GM12874 (cell line): ENCODE results near the gene CHRNB4.

ENCODE experiments used
- TF ChIP-seq, protein P1 (sequence below): IDR thresholded peaks from 2 replicates; pipeline ENCODE4 v1.5.1; 2011; ENCODE audit warnings: low read depth, mild to moderate bottlenecking, control low read depth, low read length, moderate library complexity; ENCODE audit not compliant: insufficient read depth

CHRNB4 gene

GRCh38 chr15:78618064-78618463 is 22.9 kb downstream of the CHRNB4 start:
- TF ChIP-seq, protein P1, sequence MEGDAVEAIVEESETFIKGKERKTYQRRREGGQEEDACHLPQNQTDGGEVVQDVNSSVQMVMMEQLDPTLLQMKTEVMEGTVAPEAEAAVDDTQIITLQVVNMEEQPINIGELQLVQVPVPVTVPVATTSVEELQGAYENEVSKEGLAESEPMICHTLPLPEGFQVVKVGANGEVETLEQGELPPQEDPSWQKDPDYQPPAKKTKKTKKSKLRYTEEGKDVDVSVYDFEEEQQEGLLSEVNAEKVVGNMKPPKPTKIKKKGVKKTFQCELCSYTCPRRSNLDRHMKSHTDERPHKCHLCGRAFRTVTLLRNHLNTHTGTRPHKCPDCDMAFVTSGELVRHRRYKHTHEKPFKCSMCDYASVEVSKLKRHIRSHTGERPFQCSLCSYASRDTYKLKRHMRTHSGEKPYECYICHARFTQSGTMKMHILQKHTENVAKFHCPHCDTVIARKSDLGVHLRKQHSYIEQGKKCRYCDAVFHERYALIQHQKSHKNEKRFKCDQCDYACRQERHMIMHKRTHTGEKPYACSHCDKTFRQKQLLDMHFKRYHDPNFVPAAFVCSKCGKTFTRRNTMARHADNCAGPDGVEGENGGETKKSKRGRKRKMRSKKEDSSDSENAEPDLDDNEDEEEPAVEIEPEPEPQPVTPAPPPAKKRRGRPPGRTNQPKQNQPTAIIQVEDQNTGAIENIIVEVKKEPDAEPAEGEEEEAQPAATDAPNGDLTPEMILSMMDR = no peak

DNA sequence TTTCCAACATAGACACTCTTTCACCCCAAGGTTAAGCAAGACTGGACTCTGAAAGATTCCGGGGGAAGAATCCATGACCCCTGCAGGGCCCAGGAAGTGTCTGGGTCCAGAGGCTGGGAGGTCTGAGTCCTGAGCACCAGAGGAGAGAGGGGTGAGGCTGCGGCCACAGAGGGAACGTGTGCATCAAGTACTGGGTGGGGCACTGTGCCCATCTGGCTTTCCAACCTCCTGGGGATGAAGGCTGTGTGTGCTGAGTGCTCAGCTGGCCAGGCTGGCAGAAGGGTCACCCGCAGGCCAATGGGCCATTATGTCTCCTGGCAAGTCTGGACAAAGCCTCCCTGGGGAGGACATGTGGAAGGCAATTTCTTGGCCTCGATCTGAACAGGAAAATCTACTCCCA is 23.5 kb downstream of the CHRNB4 start:
- TF ChIP-seq, protein P1 = no peak

DNA sequence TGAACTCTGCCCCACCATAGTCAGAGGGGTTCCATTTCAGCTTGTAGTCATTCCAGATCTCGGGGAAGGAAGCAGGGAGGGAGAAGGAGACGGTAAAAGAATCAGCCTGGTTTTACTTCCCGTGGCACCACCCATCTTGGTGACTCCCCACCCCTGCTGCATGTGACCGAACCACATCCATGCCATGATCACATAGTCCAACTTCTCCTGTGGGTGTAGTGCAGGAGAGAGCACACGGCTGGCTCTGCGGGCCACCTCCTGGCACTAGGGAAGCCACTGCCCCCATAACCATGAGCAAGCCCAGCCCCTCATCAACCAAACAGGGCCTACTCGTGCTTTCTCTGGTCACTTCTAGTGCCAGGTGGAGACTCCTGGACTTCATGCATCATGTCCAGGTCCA is 23.9 kb downstream of the CHRNB4 start:
- TF ChIP-seq, protein P1 = no peak

DNA sequence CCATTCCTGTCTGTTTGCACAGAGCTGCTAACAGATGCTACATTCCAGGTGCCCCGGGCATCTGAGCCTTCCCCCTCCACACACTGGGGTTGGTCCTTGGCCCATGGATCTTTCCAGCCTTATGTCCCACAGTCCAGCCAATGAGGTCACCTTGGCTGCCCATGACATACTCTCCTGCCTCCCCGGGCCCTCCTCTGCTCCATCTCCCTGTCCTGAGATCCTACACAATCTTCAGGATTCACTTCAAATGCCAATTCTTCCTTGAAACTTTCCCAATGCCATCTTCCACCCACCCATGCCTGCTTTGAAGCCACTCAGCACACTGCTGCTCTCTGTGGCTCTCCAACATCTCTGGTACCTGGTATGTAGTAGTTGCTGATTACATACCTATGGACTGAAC is 24.5 kb downstream of the CHRNB4 start:
- TF ChIP-seq, protein P1 = no peak

DNA sequence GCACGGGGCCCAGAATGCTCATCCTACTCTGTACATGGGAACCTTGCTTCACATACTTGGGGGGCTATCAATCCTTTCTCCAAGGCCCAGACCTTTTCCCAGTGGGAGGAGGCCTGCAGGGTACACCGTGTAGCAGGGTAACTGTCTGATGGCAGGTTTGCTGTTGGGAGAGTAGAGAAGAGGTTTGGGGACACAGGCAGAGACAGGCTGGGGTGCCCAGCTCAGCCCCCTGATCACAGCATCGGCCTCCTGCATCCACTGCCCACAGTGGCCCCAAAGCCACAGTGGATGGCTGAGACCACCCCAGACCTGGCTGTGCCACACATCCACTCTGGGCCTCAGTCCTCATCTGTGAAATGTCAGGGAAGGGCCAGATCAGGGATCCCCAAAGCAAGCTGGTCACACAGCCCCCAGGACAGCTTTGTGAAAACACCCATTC is 25.8 kb downstream of the CHRNB4 start:
- TF ChIP-seq, protein P1 = no peak

DNA sequence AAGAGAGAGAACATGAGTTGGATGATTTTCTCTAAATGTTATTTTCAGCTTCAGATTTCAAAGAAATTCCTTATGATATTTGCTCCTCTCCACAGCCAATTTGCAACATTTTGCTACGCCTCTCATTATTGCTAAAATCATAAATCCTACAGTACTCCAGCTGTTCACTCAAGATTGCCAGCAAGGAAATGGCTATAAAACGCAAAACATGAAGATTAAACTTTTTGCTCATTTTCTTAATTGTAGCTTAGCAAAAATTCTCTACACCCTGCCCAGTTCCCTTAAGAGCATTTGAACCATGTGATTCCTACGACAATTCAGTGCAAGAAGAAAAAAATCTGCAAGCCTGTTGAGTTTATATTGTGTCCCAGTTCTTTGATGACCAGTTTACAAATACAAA is 27.0 kb downstream of the CHRNB4 start:
- TF ChIP-seq, protein P1 = no peak

DNA sequence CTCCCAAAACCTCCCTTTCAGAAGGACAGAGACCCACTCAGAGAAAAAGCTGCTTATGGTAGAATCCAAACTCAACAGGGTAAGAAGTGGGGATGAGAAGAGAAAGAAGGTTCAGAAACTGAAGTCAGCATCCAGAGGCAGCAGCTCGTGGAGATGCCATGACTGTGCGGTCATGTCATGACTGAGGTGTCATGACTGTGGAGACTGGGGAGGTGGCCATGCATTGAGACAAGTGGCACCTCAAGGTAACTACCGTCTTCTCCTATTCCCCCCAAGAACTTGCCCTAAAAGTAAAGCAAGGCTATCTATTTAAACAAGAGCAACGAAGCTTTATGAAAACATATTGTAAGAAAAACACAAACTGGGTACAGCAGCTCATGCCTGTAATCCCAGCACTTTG is 35.3 kb downstream of the CHRNB4 start:
- TF ChIP-seq, protein P1 = no peak

DNA sequence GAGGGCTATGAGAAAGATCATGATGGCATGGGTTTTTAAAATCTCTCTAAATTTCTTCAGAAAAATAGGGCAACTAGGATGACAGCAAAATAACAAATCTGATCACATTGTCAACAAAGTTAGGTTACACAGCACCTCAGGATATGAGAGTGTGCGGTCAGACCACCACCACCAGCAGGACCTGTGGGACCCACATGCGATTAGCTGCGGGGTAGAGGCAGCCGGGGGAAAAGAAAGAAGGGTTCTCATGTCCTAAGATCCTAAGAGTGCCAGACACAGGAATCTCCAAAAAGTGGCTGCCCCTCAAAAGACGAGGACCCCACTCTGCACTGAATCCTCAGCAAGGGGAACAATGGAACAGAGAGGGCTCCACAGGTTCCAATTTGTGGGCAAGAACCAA is 35.8 kb downstream of the CHRNB4 start:
- TF ChIP-seq, protein P1 = no peak
